ENCODE measurements around the gene FAH. TPM values are rescaled to one million over a fixed set of nuclear protein-coding genes. Genes with fewer than 3 reads are reported as not detected.
A peak's percentile ranks its signal among the peaks of the same experiment; 100 is the strongest.

FAH gene
- total RNA-seq, 2 experiments from 2014 or later: 58.9 to 61.0 TPM

DNA sequence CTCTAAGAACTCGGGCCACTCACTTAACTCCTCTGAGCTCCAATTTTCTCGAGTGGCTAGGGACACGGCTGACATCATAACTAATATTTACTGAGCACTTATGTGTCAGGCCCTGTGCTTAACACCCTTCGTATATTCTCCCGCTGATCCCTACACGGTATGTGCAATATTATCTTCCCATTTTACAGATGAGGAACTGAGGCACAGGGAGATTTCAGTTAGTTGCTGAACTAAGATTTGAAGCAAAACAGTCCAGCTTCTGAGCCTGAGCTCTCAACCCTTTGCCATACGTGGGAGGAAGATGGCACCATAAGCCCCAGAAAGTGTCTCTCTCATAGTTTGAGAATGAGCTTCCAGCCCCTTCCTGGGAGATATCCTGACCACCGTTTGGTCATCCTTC is 19.6 kb downstream of the FAH start:
- Mint-ChIP-seq H3K9me3 (no peaks in the 10 kb centered on the region), H3K27ac (no peak overlapping the region), H3K4me3 (no peak overlapping the region), H3K36me3 (ENCODE audit: low read depth) (peaks cover 24% of the 10 kb centered on the region), H3K4me1 (ENCODE audit: low read depth) (no peaks in the 10 kb centered on the region), H3K27me3 (no peaks in the 10 kb centered on the region)
- ATAC-seq (no peak), DNase-seq (no peak)
- ChIA-PET POLR2A (no interaction called here), CTCF (interaction anchor here (0.6 to 2.6 kb wide), 13 partner anchors 8 to 319 kb away, joined by 3 to 16 read pairs (median 5); no protein-coding TSS in a partner anchor)
- intact Hi-C loops (cut with micrococcal nuclease): no loop called here
- TF ChIP-seq, protein P1, sequence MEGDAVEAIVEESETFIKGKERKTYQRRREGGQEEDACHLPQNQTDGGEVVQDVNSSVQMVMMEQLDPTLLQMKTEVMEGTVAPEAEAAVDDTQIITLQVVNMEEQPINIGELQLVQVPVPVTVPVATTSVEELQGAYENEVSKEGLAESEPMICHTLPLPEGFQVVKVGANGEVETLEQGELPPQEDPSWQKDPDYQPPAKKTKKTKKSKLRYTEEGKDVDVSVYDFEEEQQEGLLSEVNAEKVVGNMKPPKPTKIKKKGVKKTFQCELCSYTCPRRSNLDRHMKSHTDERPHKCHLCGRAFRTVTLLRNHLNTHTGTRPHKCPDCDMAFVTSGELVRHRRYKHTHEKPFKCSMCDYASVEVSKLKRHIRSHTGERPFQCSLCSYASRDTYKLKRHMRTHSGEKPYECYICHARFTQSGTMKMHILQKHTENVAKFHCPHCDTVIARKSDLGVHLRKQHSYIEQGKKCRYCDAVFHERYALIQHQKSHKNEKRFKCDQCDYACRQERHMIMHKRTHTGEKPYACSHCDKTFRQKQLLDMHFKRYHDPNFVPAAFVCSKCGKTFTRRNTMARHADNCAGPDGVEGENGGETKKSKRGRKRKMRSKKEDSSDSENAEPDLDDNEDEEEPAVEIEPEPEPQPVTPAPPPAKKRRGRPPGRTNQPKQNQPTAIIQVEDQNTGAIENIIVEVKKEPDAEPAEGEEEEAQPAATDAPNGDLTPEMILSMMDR (IDR thresholded peaks at IDR 0.05): no peak

DNA sequence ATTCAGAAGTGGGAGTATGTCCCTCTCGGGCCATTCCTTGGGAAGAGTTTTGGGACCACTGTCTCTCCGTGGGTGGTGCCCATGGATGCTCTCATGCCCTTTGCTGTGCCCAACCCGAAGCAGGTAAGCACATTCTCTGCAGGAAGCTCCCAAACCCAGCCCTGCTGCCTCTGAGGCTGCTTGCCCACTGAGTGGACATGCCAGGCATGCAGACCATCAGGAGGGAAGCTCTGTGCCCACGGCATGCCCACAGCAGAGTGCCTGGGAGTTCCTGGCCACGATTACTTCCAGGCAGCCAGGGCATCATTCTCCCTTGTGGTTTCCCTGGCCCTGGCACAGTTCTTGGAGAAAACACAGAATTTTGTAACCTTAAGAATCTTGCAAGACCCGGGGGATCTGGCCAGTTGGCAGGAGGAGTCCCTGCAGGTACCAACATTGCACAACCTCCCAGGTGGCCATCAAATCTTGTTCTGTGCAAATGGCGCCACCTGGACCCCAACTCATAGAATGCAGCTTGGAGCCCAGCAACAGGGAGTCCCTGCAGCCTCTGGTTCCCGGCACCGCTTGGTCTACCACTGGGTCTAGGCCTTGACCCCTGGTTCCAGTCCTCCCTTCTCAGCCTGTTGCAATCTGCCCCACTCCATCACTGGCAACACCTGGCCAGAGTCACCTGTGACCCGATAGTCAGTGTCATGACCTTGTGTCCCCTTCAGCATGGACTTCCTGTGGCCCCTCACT is 20.4 kb downstream of the FAH start:
- ChIA-PET CTCF (interaction anchor here (0.6 to 2.6 kb wide), 19 partner anchors 8 to 561 kb away, joined by 3 to 16 read pairs (median 4); no protein-coding TSS in a partner anchor), POLR2A (interaction anchor here (1.0 kb wide), 1 partner anchor 342 kb away, joined by 3 read pairs; no protein-coding TSS in a partner anchor)
- DNase-seq (peak; percentile 82), ATAC-seq (peak; percentile 95)
- intact Hi-C loops (cut with micrococcal nuclease): no loop called here
- Mint-ChIP-seq H3K27ac (no peak overlapping the region), H3K4me1 (ENCODE audit: low read depth) (no peaks in the 10 kb centered on the region), H3K36me3 (ENCODE audit: low read depth) (peaks cover 25% of the 10 kb centered on the region), H3K4me3 (no peak overlapping the region), H3K27me3 (no peaks in the 10 kb centered on the region), H3K9me3 (no peaks in the 10 kb centered on the region)
- TF ChIP-seq, protein P1 (IDR thresholded peaks at IDR 0.05): peak; percentile 67

DNA sequence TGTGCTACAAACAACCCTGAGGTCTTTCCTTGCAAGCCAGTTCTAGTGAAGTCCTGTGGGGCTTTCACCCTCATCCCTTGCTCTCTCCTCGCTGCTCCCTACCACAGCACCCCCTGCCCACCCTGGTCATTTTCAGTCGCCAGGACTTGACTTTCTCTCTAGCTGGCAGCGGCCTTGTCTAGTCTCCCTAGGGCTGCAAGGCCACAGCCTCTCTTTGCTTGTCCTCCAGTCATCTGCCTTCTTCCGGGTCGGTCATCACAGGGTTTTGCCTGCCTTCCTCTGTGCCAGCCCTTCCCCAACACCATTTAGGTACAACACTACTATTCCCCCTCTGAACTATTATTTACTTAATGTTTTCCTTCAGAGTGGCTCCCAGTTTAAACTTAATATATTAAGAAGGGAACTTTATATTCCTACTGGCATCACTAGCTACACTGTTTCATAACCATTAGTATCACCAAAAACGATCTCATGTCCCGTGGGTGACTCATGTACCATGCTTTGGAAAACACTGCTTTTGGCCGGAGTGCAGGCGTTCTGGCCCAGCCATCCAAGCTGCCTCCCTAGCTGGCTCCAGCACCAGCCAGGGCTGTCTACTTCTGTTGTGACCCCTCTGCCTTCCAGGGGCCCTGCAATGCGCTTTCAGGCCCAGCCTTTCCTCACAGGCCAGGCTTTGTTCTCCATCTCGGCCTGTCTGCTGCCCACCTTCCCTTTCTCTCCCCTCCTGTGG is 21.4 kb downstream of the FAH start:
- DNase-seq: no peak
- TF ChIP-seq, protein P1 (IDR thresholded peaks at IDR 0.05): no peak
- CTCF ChIA-PET: interaction anchor here (0.9 to 2.6 kb wide), 13 partner anchors 7 to 562 kb away, joined by 3 to 16 read pairs (median 5); no protein-coding TSS in a partner anchor
- H3K27ac Mint-ChIP-seq: no peak overlapping the region
- no peaks in the 10 kb centered on the region for H3K27me3 Mint-ChIP-seq
- H3K36me3 Mint-ChIP-seq (ENCODE audit: low read depth): peaks cover 29% of the 10 kb centered on the region
- intact Hi-C loops (cut with micrococcal nuclease): no loop called here
- POLR2A ChIA-PET: interaction anchor here (1.0 kb wide), 1 partner anchor 343 kb away, joined by 3 read pairs; no protein-coding TSS in a partner anchor
- H3K4me1 Mint-ChIP-seq (ENCODE audit: low read depth): no peaks in the 10 kb centered on the region
- no peaks in the 10 kb centered on the region for H3K9me3 Mint-ChIP-seq
- no peak overlapping the region for H3K4me3 Mint-ChIP-seq
- ATAC-seq: no peak

DNA sequence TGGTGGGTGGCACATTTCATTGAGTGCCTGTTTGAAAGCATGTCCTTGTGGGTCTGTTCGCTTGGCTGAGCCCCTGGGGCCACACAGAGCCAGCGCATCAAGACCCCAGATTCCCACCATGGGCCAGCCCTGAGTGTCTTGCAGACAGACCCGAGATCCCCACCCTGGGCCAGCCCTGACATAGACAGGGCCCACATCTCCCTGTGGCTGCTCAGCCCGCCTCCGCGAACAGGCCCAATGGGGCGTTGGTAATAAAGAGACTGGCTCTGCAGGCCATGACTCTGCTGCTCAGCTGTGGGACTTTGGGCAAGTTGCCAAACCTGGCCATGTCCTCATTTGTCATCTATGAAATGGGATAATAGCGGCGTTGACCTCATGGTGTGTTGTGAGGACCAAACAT is 22.6 kb downstream of the FAH start:
- Mint-ChIP-seq H3K27ac (no peak overlapping the region), H3K27me3 (no peaks in the 10 kb centered on the region), H3K4me3 (no peak overlapping the region), H3K9me3 (no peaks in the 10 kb centered on the region), H3K4me1 (ENCODE audit: low read depth) (no peaks in the 10 kb centered on the region), H3K36me3 (ENCODE audit: low read depth) (peaks cover 31% of the 10 kb centered on the region)
- TF ChIP-seq, protein P1 (IDR thresholded peaks at IDR 0.05): no peak
- intact Hi-C loops (cut with micrococcal nuclease): no loop called here
- CTCF ChIA-PET: no interaction called here
- ATAC-seq (no peak), DNase-seq (no peak)
- POLR2A ChIA-PET: interaction anchor here (0.9 kb wide), 1 partner anchor 22 kb away, joined by 4 read pairs; no protein-coding TSS in a partner anchor
